HFFc6 (cell line): ENCODE data around the gene USP12. TPM values are rescaled to one million over a fixed set of nuclear protein-coding genes. Genes with fewer than 3 reads are reported as not detected.
A peak's percentile ranks its signal among the peaks of the same experiment; 100 is the strongest.

Experiments
- DNase-seq: peaks from one replicate; pipeline ENCODE4 v3.0.0-alpha.2; 2018
- H3K27ac Mint-ChIP-seq: 2 replicates; pipeline ENCODE4 v1.8.0; 2020; ENCODE audit warnings: mild to moderate bottlenecking, mixed read lengths
- H3K27me3 Mint-ChIP-seq: 2 replicates; pipeline ENCODE4 v1.8.0; 2021; ENCODE audit warnings: mild to moderate bottlenecking, moderate library complexity, mixed read lengths; ENCODE audit not compliant: insufficient read depth
- H3K36me3 Mint-ChIP-seq: 2 replicates; pipeline ENCODE4 v1.8.0; 2021; ENCODE audit warnings: low read depth, mixed read lengths
- H3K4me1 Mint-ChIP-seq: 2 replicates; pipeline ENCODE4 v1.8.0; 2020; ENCODE audit warnings: low read depth, mixed read lengths
- H3K4me3 Mint-ChIP-seq: 2 replicates; pipeline ENCODE4 v1.8.0; 2020; ENCODE audit warnings: mild to moderate bottlenecking, moderate library complexity, mixed read lengths
- H3K9me3 Mint-ChIP-seq: 2 replicates; pipeline ENCODE4 v1.8.0; 2020; ENCODE audit warnings: mild to moderate bottlenecking, mixed read lengths
- total RNA-seq, 6 experiments: library from RNA; stranded (reverse); fragmentation: NEBNext Ultra II Directional; extraction: Animal tissue kit (Norgen Biotek cat#: 25700); gene quantifications; 2 replicates in 1 of 6; 3 replicates in 5 of 6; pipeline ENCODE4 v1.2.3, GENCODE V29; 2021
- TF ChIP-seq, protein P1 (sequence below): fragments of 200-600 bp; sonication (generic); IDR thresholded peaks from 2 replicates; pipeline ENCODE4 v1.5.0; 2021; ENCODE audit warnings: antibody characterized with exemption, mild to moderate bottlenecking

USP12 gene
- total RNA-seq, 6 experiments from 2014 or later = 20.0 to 25.2 (median 22.7) TPM

GRCh38 chr13:27168906-27169657, 2.5 kb downstream of the USP12 start:
- TF ChIP-seq, protein P1, sequence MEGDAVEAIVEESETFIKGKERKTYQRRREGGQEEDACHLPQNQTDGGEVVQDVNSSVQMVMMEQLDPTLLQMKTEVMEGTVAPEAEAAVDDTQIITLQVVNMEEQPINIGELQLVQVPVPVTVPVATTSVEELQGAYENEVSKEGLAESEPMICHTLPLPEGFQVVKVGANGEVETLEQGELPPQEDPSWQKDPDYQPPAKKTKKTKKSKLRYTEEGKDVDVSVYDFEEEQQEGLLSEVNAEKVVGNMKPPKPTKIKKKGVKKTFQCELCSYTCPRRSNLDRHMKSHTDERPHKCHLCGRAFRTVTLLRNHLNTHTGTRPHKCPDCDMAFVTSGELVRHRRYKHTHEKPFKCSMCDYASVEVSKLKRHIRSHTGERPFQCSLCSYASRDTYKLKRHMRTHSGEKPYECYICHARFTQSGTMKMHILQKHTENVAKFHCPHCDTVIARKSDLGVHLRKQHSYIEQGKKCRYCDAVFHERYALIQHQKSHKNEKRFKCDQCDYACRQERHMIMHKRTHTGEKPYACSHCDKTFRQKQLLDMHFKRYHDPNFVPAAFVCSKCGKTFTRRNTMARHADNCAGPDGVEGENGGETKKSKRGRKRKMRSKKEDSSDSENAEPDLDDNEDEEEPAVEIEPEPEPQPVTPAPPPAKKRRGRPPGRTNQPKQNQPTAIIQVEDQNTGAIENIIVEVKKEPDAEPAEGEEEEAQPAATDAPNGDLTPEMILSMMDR = no peak
- peak overlapping the region; percentile 9; the same call in 1 of the 2 replicates for H3K27ac Mint-ChIP-seq

GRCh38 chr13:27168086-27168485, 3.5 kb downstream of the USP12 start:
- no peaks in the 10 kb centered on the region for H3K9me3 Mint-ChIP-seq
- DNase-seq = no peak
- H3K4me1 Mint-ChIP-seq = peaks cover 53% of the 10 kb centered on the region
- no peaks in the 10 kb centered on the region for H3K27me3 Mint-ChIP-seq
- no peak overlapping the region for H3K4me3 Mint-ChIP-seq
- no peaks in the 10 kb centered on the region for H3K36me3 Mint-ChIP-seq
- TF ChIP-seq, protein P1 = no peak
- peak overlapping the region; percentile 48; the same call in 1 of the 2 replicates for H3K27ac Mint-ChIP-seq

More at GRCh38 chr13:27168906-27169657, 2.5 kb downstream of the USP12 start:
- no peaks in the 10 kb centered on the region for H3K9me3 Mint-ChIP-seq
- H3K4me1 Mint-ChIP-seq = peaks cover 52% of the 10 kb centered on the region
- no peaks in the 10 kb centered on the region for H3K27me3 Mint-ChIP-seq
- no peaks in the 10 kb centered on the region for H3K36me3 Mint-ChIP-seq
- H3K4me3 Mint-ChIP-seq = peak overlapping the region; percentile 92
- DNase-seq = no peak

DNA sequence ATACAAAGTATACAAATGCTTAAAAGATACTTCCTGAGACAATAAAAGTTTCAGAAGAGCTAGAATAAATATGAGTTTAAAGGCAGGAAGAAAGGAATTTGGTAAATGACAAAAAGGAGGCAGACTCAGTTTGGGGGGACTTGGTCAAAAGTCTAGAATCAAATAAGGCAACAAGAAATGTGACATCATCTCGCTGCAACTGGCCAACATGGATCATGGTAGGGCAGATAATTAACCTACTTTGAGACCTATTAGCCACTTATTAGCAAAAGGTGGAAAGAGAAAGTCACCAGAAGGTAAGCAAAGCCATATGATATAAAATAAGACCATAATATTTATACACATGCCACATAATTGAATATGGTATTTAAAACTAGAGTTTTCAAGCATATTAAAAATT, 5.3 kb downstream of the USP12 start:
- Mint-ChIP-seq H3K27ac (peak overlapping the region; percentile 2; the same call in 1 of the 2 replicates), H3K4me1 (peaks cover 54% of the 10 kb centered on the region), H3K4me3 (no peak overlapping the region), H3K27me3 (no peaks in the 10 kb centered on the region), H3K36me3 (no peaks in the 10 kb centered on the region), H3K9me3 (no peaks in the 10 kb centered on the region)
- TF ChIP-seq, protein P1 = no peak
- no peak for DNase-seq

DNA sequence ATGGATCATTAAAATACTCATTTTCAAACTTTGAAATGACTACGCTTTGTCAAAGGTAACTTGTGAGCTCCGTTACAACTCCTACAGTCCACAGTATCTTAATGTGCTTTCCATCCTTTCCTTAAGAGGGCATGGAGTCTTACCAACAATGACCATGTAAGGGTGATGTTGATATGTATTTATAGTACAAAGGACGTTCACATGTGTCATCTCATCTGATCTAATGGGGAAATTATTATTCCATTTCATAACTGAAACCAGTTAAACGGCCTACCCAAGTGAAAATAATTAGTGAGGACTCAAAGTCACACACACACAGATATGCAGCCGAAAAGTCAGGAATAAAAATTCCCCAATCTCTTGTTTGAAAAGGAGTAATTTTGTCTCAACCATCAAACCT, 9.6 kb downstream of the USP12 start:
- H3K9me3 Mint-ChIP-seq = no peaks in the 10 kb centered on the region; the same call in 1 of the 2 replicates
- no peak overlapping the region for H3K27ac Mint-ChIP-seq
- H3K36me3 Mint-ChIP-seq = peaks cover 10% of the 10 kb centered on the region
- no peaks in the 10 kb centered on the region for H3K27me3 Mint-ChIP-seq
- TF ChIP-seq, protein P1 = no peak
- no peak for DNase-seq
- H3K4me1 Mint-ChIP-seq = peaks cover 36% of the 10 kb centered on the region
- no peak overlapping the region for H3K4me3 Mint-ChIP-seq

DNA sequence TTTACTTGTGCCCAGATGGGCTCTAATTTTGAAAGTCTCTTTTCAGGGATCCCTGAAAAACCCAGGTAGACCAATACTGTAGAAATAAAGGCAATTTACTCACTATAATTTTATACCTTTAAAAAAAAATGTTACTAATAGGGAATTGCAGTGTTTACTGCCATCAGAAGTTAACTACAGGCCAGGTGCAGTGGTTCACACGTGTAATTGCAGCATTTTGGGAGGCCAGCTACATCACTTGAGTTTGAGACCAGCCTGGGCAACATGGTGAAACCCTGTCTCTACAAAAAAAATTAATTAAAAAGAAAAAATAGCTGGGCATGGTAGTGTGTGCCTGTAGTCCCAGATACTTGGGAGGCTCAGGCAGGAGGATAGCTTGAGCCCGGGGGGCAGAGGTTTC, 10.2 kb downstream of the USP12 start:
- H3K36me3 Mint-ChIP-seq = peaks cover 15% of the 10 kb centered on the region
- DNase-seq = no peak
- no peaks in the 10 kb centered on the region; the same call in 1 of the 2 replicates for H3K9me3 Mint-ChIP-seq
- no peak overlapping the region for H3K4me3 Mint-ChIP-seq
- TF ChIP-seq, protein P1 = no peak
- H3K27ac Mint-ChIP-seq = no peak overlapping the region
- no peaks in the 10 kb centered on the region for H3K27me3 Mint-ChIP-seq
- H3K4me1 Mint-ChIP-seq = peaks cover 32% of the 10 kb centered on the region
